Ovary (tissue), 3 donors: ENCODE results near the gene KXD1.

Source experiments
- EP300 ChIP-seq: sonication (generic); formaldehyde crosslinking; IDR thresholded peaks from one replicate; pipeline ENCODE4 v1.6.1; 2017; ENCODE audit warnings: antibody characterized with exemption
- TF ChIP-seq, protein P1 (sequence below), 3 donors: fragments of 450-650 bp in 2 of 3; fragments of 200-600 bp in 1 of 3; IDR thresholded peaks; one replicate each; pipeline versions ENCODE4 v1.5.1 to v1.8.0; 2016 to 2022; ENCODE audit warnings: antibody characterized with exemption in 3 of 3, mild to moderate bottlenecking in 1 of 3
- donor health status: DM: no; HTN: no; CAD: no.

GRCh38 chr19:18601875-18602274 lies 44.2 kb downstream of the KXD1 start:
- TF ChIP-seq EP300: no peak
- TF ChIP-seq, protein P1, sequence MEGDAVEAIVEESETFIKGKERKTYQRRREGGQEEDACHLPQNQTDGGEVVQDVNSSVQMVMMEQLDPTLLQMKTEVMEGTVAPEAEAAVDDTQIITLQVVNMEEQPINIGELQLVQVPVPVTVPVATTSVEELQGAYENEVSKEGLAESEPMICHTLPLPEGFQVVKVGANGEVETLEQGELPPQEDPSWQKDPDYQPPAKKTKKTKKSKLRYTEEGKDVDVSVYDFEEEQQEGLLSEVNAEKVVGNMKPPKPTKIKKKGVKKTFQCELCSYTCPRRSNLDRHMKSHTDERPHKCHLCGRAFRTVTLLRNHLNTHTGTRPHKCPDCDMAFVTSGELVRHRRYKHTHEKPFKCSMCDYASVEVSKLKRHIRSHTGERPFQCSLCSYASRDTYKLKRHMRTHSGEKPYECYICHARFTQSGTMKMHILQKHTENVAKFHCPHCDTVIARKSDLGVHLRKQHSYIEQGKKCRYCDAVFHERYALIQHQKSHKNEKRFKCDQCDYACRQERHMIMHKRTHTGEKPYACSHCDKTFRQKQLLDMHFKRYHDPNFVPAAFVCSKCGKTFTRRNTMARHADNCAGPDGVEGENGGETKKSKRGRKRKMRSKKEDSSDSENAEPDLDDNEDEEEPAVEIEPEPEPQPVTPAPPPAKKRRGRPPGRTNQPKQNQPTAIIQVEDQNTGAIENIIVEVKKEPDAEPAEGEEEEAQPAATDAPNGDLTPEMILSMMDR (IDR thresholded peaks at IDR 0.05): no peak
